PC-9 (cell line): ENCODE data around the gene KATNB1. TPM values are rescaled to one million over a fixed set of nuclear protein-coding genes. Genes with fewer than 3 reads are reported as not detected.

Experiments
- BruUV-seq: library from RNA; stranded (reverse); fragments of 400-500 nt; replicated peaks from 2 replicates; lab custom pipeline; 2021; lab: Mats Ljungman, UMichigan
- CTCF ChIA-PET: fragments of 300-600 bp; sonication (Branson Sonifier 250); formaldehyde crosslinking; loops from one replicate; lab custom pipeline; 2022; ENCODE audit warnings: antibody characterized with exemption; lab: Charles Lee
- POLR2A ChIA-PET: fragments of 300-600 bp; sonication (Branson Sonifier 250); formaldehyde crosslinking; loops from one replicate; lab custom pipeline; 2022; ENCODE audit warnings: antibody characterized with exemption; ENCODE audit not compliant: unreplicated experiment; lab: Charles Lee
- DNase-seq, 2 experiments: peaks; one replicate each; pipeline versions ENCODE4 v3.0.0 to v3.0.0-alpha.2; 2015 to 2022; ENCODE audit warnings: mixed read lengths in 1 of 2
- H2AFZ ChIP-seq: fragments of 200-600 bp; sonication (generic); 2 replicates; pipeline ENCODE4 v1.8.1; 2017; ENCODE audit warnings: antibody characterized with exemption
- H3F3A ChIP-seq: fragments of 200-600 bp; sonication (generic); 2 replicates; pipeline ENCODE4 v1.8.1; 2017; ENCODE audit warnings: antibody characterized with exemption, mild to moderate bottlenecking, low read depth; ENCODE audit not compliant: insufficient read depth
- H3K27ac ChIP-seq: fragments of 200-600 bp; sonication (generic); 2 replicates; pipeline ENCODE4 v1.6.1; 2016; ENCODE audit warnings: mixed run types
- H3K27me3 ChIP-seq: fragments of 200-600 bp; sonication (generic); 2 replicates; pipeline ENCODE4 v1.6.1; 2016; ENCODE audit warnings: low read depth, mixed run types; ENCODE audit not compliant: insufficient read depth
- H3K36me3 ChIP-seq: fragments of 200-600 bp; sonication (generic); 2 replicates; pipeline ENCODE4 v1.6.1; 2016; ENCODE audit warnings: low read depth, mixed run types
- H3K4me1 ChIP-seq: fragments of 200-600 bp; sonication (generic); replicated peaks from 2 replicates; pipeline ENCODE4 v1.6.1; 2016; ENCODE audit warnings: mixed run types; ENCODE audit not compliant: insufficient read depth
- H3K4me2 ChIP-seq: fragments of 200-600 bp; sonication (generic); 2 replicates; pipeline ENCODE4 v1.6.1; 2017; ENCODE audit warnings: mixed run types
- H3K4me3 ChIP-seq: fragments of 200-600 bp; sonication (generic); 2 replicates; pipeline ENCODE4 v1.6.1; 2016; ENCODE audit warnings: mixed run types
- H3K79me2 ChIP-seq: fragments of 200-600 bp; sonication (generic); 2 replicates; pipeline ENCODE4 v1.6.1; 2017; ENCODE audit warnings: low read depth, mixed run types
- H3K9me2 ChIP-seq: fragments of 200-600 bp; sonication (generic); 2 replicates; pipeline ENCODE4 v1.8.1; 2017; ENCODE audit warnings: mild to moderate bottlenecking; ENCODE audit not compliant: insufficient read depth
- H3K9me3 ChIP-seq: fragments of 200-600 bp; sonication (generic); 2 replicates; pipeline ENCODE4 v1.8.1; 2016; ENCODE audit warnings: low read depth; ENCODE audit not compliant: insufficient read depth
- H4K20me1 ChIP-seq: fragments of 200-600 bp; sonication (generic); 2 replicates; pipeline ENCODE4 v1.8.1; 2017; ENCODE audit not compliant: insufficient read depth
- EZH2 ChIP-seq: fragments of 200-600 bp; sonication (generic); IDR thresholded peaks from 2 replicates; pipeline ENCODE4 v1.8.0; 2017; ENCODE audit warnings: antibody characterized with exemption, low read depth
- intact Hi-C: fragments of 100-400 bp; cut with micrococcal nuclease; formaldehyde crosslinking; loops from one replicate; pipeline ENCODE4 v1.10.0; 2022; ENCODE audit not compliant: unreplicated experiment
- total RNA-seq: library from RNA; stranded (reverse); gene quantifications from 2 replicates; pipeline ENCODE4 v1.2.3, GENCODE V29; 2021
- TF ChIP-seq, protein P1 (sequence below): fragments of 200-600 bp; sonication (generic); conservative IDR thresholded peaks from 2 replicates; pipeline ENCODE4 v1.6.1; 2017; ENCODE audit warnings: mixed run types, antibody characterized with exemption, mild to moderate bottlenecking, moderate library complexity

KATNB1 gene
- total RNA-seq, 1 experiment from 2014 or later: 27.7 TPM

DNA sequence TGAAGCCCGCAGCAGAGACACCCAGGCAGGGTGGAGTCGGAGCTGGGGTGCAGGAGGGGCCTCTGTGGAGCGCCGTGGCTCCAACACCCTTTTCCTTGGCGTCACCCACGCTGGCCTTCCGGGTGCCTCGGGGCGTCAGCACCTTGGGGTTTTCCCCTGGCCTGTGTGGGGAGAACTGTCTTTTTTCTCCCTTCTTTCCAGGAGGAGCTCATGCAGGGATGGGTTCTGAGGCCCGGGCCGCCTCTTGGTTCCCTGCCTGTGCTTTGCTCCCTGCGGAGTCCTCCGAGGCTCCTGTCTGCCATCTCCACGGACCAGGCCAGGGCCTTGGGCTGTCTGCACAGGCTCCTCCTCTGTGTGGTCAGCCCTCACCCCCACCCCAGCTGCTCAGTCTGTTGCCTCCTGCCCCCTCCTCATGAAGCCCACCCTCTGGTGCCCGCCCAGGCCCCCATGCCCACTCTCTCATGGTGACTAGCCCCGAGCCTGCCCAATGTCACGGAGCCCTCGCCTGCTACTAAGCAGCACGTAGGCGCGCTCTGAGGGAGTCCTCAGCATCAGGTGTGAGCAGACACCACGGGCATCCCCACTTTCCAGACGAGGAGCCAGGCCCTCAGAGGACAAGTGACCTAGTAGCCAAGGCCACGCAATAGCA is 5.0 kb downstream of the KATNB1 start:
- CTCF ChIA-PET: no interaction called here
- Histone ChIP-seq H3K27ac (no peak overlapping the region), H3K9me3 (no peaks in the 10 kb centered on the region)

DNA sequence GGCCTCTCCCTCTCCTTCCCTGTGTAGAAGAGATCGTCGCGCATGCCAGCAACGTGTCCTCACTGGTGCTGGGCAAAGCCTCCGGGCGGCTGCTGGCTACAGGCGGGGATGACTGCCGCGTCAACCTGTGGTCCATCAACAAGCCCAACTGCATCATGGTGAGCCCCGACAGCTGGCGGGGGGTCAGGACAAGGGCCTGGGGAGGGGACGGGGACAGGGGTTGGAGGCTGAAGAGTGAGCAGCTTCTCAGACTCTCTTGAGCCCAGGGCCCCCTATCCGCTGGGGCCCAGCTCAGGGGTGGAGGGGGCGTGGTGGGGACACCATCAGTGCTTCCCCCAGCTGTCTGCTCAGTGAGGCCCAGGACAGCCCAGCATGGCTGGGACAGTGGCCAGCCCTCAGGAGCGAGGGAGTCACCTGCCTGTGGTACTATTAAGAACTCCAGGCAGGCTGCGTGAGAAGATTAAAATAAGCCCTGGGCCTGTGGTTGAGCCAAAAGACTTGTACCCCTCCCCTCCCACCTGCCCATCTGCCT is 6.2 kb downstream of the KATNB1 start:
- Histone ChIP-seq H2AFZ (no peak overlapping the region), H3K36me3 (no peaks in the 10 kb centered on the region; the same call in 1 of the 2 replicates), H3K4me1 (peaks cover 8% of the 10 kb centered on the region), H4K20me1 (no peaks in the 10 kb centered on the region), H3K4me3 (no peak overlapping the region), H3K79me2 (no peaks in the 10 kb centered on the region), H3K27ac (no peak overlapping the region), H3K4me2 (no peak overlapping the region), H3K9me2 (no peaks in the 10 kb centered on the region), H3F3A (peaks cover 12% of the 10 kb centered on the region; the same call in 1 of the 2 replicates), H3K27me3 (no peaks in the 10 kb centered on the region), H3K9me3 (no peaks in the 10 kb centered on the region)
- BruUV-seq: no TSS peak
- intact Hi-C loops: no loop called here
- no peak for DNase-seq
- ChIA-PET POLR2A (no interaction called here), CTCF (interaction anchor here (0.6 kb wide), 1 partner anchor 143 kb away, joined by 11 read pairs; no protein-coding TSS in a partner anchor)
- TF ChIP-seq, protein P1, sequence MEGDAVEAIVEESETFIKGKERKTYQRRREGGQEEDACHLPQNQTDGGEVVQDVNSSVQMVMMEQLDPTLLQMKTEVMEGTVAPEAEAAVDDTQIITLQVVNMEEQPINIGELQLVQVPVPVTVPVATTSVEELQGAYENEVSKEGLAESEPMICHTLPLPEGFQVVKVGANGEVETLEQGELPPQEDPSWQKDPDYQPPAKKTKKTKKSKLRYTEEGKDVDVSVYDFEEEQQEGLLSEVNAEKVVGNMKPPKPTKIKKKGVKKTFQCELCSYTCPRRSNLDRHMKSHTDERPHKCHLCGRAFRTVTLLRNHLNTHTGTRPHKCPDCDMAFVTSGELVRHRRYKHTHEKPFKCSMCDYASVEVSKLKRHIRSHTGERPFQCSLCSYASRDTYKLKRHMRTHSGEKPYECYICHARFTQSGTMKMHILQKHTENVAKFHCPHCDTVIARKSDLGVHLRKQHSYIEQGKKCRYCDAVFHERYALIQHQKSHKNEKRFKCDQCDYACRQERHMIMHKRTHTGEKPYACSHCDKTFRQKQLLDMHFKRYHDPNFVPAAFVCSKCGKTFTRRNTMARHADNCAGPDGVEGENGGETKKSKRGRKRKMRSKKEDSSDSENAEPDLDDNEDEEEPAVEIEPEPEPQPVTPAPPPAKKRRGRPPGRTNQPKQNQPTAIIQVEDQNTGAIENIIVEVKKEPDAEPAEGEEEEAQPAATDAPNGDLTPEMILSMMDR: no peak
- no peak for TF ChIP-seq EZH2

More for the DNA sequence above, 5.0 kb downstream of the KATNB1 start:
- no peak overlapping the region for H3K4me2 ChIP-seq
- intact Hi-C loops: no loop called here
- H3K27me3 ChIP-seq: no peaks in the 10 kb centered on the region
- H3K9me2 ChIP-seq: no peaks in the 10 kb centered on the region
- BruUV-seq: no TSS peak
- TF ChIP-seq EZH2: no peak
- TF ChIP-seq, protein P1: no peak
- no peak overlapping the region for H3K4me3 ChIP-seq
- POLR2A ChIA-PET: no interaction called here
- no peaks in the 10 kb centered on the region for H3K79me2 ChIP-seq
- DNase-seq: no peak
- H3K4me1 ChIP-seq: peaks cover 11% of the 10 kb centered on the region
- H3F3A ChIP-seq: peaks cover 22% of the 10 kb centered on the region; the same call in 1 of the 2 replicates
- H2AFZ ChIP-seq: no peak overlapping the region
- no peaks in the 10 kb centered on the region; the same call in 1 of the 2 replicates for H3K36me3 ChIP-seq
- no peaks in the 10 kb centered on the region for H4K20me1 ChIP-seq

DNA sequence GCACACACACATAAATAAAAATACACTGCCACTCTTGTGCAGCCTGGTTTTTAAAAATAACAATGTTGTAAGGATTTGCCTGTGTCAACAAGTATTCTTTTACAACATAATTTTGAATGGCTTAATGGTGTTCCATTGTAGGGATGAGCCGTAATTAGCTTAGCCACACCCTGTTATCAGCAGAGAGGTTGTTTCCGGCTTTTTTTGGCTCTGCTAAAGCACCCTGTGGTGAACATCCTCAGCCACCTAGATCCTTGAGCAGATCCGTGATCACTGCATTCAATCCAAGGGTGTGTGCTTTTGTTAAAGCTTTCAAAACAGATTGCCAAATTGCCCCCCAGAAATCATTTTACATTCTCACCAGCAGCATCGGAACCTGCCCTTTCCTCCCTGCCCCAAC is 7.0 kb downstream of the KATNB1 start:
- no TSS peak for BruUV-seq
- CTCF ChIA-PET: no interaction called here

More for the DNA sequence above, 7.0 kb downstream of the KATNB1 start:
- no peak overlapping the region for H3K4me2 ChIP-seq
- no peaks in the 10 kb centered on the region for H4K20me1 ChIP-seq
- no peaks in the 10 kb centered on the region for H3K9me2 ChIP-seq
- no peaks in the 10 kb centered on the region for H3K79me2 ChIP-seq
- peaks cover under 1% of the 10 kb centered on the region; the same call in 1 of the 2 replicates for H3K4me1 ChIP-seq
- no peak for TF ChIP-seq EZH2
- TF ChIP-seq, protein P1: no peak
- POLR2A ChIA-PET: no interaction called here
- no peak overlapping the region for H3K27ac ChIP-seq
- DNase-seq: no peak
- H3K27me3 ChIP-seq: no peaks in the 10 kb centered on the region
- intact Hi-C loops: no loop called here
- H3K36me3 ChIP-seq: no peaks in the 10 kb centered on the region; the same call in 1 of the 2 replicates
- H2AFZ ChIP-seq: no peak overlapping the region
- no peaks in the 10 kb centered on the region for H3K9me3 ChIP-seq
- H3F3A ChIP-seq: peaks cover 4% of the 10 kb centered on the region; the same call in 1 of the 2 replicates
- H3K4me3 ChIP-seq: no peak overlapping the region
